HS-27A (cell line): ENCODE data around the gene ATP8B3.

Experiments
- DNase-seq: peaks from one replicate; pipeline ENCODE4 v3.0.0-alpha.2; 2012; ENCODE audit warnings: low read depth, missing footprints

The ATP8B3 gene

DNA sequence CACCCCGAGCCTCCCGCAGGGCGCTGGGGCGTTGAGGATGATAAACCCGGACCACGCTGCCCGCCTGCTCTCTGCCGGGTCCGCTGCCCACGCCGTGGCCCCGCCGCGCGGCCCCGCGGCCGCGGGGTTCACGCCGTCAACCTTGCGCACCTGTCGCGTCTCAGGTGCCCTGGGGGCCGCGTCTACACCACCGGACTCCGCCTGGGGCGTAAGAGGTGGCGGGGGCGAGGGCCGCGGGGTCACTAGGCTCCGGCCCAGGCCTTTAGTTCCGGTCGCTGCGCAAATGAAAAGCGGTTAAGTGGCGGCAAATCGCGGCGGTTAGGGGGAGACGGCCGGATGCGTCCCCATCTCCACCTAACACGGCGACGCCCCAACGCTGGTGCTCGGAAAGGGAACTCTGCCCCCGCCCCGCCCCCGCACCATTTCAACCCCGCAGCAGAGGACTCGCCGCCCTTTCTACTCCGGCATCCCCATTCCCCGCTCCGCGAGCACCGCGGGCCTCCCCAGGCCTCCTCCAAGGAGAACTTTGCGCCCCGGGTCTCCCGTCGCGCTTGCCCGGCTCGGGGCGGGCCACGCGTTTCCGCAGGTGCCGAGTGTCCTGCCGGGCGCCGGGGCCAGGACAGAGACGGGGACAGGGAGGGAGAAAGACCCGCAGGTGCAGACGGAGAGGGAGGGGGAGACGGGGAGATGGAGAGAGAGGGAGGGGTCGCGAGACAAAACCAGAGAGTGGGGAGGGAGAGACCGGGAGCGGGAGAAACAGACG, 54.4 kb downstream of the ATP8B3 start:
- DNase-seq: no peak

DNA sequence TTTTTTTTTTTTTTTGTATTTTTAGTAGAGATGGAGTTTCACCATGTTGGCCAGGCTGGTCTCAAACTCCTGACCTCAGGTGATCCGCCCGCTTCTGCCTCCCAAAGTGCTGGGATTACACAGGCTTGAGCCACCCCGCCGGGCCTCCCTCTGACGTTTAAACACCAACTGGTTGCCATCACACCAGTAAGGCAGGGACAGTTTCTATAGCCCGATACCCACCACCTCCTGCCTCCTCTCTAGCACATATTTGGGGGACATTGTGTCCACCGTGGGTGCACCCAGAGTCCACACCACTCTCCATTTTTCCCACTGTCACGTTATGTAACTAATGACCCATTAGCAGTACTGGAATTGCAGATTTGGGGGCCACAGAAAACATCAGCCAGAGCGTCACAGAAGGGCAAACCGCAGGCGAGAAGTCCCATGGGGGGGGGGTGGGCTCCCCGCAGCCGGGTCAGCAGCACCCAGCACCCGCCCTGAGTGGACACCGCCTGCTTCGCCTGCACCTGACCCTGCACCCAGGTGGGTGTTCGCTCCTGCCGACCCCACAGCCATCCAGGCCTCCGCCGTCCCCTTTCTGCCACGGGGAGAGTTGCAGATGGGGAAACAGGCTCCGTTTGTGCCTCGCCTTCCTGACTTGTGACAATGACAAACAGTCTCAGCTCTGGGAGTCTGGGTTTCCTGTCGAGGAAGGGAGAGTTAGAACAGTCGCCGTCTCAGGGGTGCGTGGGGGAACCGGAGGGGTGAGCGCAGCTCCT, 55.2 kb downstream of the ATP8B3 start:
- DNase-seq: no peak

DNA sequence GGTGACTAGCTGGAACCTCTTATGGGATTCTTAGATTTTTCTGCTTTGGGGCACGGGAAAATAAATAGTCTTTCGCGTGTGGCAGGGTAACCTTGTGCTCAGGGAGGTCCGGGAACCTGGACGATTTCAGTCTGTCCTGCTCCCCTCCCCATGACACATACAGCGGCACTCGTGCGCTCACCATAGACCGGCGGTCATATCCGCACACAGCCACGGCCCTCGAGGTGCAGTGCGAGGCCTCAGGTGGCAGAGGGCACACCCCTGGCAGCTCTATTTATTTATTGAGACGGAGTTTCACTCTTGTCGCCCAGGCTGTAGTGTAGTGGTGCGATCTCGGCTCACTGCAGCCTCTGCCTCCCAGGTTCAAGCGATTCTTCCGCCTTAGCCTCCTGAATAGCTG, 55.8 kb downstream of the ATP8B3 start:
- no peak for DNase-seq

DNA sequence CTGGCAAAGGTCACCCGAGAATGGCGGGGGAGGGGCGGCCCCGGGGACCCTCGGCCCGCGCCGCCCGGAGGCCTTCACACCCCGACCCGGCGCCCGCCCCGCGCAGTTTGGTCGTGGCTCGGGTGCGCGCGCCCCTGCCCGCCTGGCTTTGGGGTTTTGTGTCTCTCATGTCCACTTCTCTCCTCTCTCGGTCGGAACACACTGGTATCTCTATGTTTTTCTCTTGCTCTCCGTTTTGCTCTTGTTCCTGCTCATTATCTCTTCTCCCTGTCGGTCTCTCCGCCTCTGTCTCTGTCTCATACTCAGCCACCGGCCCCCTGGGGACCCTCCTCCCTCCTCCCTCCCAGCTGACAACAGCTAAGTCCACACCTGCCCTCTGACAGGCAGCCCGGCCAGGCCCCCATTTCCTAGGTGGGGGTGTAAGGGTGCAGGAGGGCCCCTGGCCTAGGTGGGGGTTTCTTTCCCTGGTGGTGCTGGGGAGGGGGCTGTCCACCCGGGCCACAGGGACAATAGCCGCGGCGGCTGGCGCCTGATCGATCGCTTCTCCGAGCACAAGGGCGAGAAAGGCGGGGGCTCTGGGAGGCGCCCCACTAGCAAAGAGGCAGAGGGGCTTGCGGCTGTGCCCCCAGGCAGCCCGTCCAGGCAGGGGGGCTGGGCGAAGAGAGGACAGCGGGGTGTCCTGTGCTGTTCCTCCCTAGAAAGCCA, 56.5 kb downstream of the ATP8B3 start:
- no peak for DNase-seq

DNA sequence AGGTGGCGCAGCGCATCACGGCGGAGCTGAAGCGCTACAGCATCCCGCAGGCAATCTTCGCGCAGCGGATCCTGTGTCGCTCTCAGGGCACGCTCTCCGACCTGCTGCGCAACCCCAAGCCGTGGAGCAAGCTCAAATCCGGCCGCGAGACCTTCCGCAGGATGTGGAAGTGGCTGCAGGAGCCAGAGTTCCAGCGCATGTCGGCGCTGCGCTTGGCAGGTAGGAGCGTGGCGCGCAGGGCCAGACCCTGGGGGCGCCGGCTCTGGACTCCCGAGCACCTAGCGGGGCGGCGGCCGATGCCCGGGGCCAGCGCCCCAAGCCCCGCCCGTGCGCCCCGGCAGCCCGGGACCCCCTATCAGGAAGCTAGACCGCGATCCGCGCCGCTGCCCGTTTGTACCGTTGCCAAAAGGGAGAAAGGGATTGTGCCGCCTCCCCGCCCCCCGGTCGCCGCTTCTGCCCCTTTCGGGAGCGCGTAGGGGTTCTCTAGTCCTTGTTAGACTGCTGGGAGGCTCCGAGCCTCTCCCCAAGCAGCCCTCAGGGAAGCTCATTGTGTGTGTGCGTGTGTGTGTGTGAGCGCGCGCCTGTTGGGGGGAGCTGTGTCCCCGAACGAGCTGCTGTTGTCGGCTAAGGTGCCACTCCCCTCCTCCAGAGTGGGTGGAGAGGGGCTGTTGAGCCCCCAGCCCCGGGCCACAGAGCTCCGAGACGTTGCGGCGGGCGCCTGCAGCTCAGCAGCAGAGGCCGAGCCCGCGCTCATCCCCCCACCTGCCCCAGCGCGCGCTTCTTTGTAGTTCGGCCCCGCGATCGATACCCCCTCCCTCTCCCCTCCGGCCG, 57.2 kb downstream of the ATP8B3 start:
- DNase-seq: no peak

DNA sequence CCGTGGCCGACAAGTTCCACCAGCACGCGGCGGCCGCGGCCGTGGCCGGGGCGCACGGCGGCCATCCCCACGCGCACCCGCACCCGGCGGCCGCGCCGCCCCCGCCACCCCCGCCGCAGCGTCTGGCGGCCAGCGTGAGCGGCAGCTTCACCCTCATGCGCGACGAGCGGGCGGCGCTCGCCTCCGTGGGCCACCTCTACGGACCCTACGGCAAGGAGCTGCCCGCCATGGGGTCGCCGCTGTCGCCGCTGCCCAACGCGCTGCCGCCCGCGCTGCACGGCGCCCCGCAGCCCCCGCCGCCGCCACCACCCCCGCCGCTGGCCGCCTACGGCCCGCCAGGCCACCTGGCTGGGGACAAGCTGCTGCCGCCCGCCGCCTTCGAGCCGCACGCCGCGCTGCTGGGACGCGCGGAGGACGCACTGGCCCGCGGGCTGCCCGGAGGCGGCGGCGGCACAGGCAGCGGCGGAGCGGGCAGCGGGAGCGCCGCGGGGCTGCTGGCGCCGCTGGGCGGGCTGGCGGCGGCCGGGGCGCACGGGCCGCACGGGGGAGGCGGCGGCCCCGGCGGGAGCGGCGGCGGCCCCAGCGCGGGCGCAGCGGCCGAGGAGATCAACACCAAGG, 57.9 kb downstream of the ATP8B3 start:
- no peak for DNase-seq

DNA sequence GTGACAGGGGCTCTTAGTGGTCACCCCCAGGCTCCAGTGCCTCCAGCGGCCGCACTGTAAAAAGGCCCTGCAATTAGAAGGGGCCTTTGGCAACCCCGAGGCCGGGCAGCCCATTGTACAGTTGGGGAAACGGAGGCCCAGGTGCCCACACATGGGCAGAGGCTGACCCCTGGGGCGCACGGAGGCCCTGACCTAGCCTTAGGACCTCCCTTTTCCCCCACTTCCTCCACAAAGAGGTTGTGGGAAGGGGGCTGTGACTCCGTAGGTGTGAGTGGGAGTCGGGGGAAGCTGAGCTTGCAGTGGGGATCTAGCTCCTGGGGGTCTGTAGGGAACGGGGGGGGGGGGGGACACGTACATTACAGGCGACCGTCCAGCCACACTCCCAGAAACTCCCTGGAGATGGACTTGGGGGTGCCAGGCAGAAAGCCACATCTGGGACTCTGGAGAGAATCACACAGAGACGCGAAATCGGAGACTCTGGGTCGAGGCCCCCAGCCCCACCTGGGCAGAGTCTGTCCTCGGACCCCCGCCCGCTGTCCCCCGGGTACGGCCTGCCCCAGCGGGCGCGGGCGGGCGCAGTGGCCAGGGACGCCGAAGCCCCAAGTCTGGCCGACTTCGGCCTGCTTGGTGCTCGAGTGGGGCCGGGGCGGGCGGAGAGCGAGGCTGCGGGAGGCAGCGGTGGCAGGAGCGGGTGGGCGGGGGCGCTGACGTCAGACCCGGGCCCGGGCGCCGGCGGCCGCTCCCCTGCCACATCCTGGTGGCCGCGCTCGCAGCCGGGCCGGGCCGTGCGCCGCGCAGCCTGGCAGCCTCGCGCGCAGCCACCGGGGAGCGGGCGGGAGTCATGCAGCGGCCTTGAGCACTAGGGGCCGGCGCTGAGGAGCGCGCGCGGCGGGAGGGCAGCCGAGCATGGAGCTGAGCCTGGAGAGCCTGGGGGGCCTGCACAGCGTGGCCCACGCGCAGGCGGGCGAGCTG, 59.0 kb downstream of the ATP8B3 start, which contains the start of gene ONECUT3:
ONECUT3 (plus strand) TSS at position 750 of the 972 bp plus-strand sequence; CDS start at position 907, 157 bp downstream.
- DNase-seq: no peak

DNA sequence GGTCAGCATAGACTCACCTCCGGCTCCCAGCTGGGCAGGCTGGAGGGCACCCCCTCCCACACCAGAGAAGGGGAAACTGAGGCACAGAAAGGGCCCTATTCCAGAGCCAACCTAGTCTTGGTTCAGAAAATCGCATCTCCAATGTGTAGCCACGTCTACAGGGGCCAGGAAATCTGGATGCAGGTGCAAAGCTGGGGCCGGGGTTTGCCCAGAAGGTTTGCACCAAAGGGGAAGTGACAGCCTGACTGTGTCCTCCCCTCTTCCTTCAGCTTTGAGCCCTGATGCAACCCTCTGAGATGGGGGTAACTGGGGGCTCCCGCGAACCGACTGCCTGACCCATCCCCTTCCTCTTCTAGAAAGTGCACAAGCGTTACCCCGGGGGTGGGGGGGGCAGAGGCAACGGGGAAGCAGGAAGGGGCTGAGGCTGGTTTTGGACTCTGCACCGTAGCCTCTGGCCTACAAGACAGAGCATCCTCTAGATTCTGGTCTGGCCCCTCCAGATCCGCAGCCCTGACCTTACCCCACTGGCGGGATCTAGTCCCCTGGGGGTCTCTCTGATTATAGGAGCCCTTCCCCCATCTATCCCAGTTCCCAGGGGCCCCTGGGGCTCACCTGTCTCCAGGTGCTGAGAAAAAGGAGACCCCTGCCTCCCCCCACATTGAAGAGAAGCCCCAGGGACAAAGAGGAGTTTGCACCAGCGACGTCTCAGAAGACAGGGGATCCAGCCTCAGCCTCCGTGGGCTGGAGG, 59.9 kb downstream of the ATP8B3 start:
- DNase-seq: no peak

DNA sequence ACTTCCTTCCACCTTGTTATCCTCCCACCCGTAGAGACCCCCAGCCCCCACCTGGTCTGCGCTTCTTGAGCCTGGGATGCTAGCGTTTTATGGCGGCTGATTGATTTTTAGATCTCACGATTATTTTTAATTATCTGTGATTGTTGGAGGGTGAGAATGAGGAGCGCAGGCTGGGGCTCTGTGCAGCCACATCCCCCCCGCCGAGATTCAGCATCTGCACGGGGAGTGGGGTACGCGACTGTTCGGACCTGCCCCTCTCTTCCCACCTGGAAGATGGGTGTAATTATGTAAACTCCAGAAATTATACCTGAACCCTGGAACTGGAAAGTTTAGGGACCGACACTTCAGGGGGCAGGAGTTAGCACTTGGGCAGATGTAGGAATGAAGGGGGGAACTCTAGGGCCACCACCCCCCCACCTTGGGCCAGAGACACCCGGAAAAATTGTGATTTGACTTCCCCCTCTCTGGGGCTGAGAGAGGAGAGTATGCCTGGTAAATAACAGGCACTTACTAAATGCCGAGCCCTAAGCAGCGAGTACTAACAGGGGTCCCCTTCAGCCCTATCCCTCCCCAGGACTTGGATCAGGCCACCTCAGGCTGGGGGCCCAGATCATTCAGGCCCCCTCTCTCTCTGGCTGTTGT, 60.6 kb downstream of the ATP8B3 start:
- DNase-seq: no peak

DNA sequence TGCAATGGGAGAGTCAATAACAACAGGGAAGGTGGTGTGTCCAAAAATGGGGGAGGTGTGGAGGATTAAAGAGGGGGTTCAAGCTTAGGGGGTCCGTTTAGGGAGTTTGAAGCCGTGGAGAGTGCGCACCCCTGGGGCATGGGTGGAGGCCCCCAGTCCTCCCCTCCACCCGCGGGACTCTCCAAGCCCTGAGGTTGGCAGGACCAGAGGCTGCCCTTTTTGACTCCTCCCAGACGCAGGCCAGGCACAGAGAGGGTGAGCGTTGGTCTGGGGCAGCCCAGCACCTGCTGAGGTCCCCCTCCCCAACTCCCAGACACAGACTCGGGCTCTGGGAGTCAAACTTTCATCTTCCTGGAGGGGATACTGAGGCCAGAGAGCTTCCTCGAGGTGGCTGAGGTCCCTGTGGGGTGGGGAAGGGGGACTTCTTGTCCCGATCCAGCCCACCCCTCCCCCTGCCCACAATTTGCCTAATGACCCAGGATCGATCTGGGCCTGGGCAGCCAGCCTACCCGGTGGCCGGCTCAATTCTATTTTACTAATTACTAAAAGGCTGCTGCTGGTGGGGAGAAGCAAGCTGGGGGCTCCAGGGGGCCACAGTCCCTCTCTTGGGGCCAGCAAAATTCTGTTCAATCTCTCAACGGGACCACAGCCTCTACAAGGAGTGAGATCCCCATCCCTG, 61.6 kb downstream of the ATP8B3 start:
- no peak for DNase-seq

DNA sequence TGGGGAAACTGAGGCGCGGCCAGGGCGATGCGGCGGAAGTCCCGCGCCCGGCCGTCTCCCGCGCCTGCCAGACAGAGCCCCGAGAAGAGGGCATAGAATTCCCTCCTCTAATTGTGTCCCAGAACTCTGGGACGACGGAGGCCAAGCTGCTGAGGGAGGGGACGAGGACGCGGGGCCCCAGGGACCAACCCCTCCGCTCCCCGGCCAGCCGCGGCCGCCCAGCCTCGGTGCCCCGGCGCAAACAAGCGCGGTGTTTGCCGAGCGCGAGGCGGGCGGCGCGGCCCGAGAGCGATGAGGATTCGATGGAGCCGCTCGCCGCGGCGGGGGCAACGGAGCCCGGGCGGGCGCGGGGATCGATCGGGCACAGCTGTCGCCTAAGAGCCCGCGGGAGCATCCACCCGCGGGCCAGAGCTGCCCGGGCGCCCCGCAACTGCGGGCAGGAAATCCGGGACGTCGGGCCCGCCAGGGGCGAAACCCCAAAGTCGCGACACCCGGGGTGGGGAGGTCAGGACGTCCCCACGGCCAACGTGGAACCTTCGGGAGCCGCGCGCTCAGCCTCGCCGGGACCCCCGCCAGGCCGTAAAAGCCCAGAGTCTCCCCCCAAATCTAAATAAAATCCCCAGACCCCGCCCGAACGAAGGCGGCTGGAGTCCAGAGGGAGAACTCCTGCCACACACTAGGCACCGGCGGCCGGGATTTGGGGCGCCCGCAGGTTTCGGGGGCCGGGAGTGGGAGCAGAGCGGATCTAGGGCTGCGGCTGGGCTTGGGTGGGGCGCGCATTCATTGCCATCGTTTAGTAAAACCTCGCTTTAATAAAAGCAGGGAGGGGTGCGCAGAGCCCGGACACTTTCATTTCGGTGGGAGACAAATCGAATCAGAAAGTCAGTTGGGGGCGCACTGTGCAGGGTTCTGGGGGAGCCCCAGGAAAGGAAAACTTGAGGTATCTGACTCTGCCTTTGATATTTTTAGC, 62.4 kb downstream of the ATP8B3 start:
- DNase-seq: no peak

DNA sequence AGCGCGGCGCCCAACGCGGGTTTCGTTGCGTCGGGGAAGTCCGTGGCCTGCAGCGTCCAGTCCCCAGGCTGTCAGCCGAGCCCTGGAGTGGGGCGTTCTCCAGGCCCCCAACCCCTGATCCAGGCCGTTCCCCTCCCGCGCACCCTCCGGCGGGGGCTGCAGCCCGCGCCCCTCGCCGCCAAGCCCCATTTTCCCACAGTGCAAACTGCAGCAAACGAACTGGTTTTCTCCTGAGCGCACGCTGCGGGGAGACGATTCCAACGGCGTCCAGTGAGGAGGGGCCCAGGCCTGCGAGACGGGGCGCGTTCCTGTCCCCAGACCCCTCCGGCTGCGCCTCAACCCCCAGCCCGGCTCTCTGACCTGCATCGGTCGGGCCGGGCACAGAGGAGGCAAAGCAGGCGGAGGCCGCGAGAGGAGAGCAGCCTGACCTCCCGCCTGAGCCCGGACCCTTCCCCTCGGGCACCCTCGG, 63.2 kb downstream of the ATP8B3 start:
- no peak for DNase-seq

DNA sequence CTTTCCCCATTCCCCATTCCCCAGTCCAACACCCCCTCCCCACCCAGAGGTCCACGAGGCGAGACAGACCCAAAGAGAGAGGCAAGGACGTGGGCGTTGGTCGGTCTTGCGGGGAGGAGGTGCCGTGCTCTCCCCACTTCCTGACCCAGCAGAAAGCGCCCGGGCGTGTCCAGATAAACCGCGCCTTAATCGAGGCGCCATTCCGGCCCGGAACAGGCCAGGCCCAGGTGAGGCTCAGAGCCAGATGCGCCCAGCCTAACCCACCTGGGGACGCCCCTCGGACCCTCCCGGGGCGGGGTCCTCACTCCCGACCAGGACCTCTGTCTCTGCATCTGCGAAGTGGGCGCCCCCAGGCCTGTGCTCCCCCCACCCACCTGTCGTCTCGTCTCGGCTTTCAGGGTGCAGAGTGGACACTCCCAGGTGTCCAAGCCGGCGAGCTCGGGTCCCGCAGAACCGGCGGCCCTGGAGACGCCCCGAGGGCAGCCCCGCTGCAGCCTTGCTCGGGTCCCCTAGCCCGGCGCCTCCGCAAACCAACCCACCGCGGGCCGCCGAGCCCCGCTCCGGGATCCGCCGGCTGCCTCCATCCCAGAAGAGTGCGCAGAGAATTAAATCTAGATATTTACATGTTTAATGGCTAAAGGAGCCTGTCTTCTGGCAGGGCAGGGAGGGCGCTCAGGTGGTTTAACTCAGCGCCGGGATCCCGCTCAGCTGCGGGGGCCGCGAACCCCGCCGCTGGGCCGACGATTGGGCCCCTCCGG, 63.8 kb downstream of the ATP8B3 start:
- no peak for DNase-seq

DNA sequence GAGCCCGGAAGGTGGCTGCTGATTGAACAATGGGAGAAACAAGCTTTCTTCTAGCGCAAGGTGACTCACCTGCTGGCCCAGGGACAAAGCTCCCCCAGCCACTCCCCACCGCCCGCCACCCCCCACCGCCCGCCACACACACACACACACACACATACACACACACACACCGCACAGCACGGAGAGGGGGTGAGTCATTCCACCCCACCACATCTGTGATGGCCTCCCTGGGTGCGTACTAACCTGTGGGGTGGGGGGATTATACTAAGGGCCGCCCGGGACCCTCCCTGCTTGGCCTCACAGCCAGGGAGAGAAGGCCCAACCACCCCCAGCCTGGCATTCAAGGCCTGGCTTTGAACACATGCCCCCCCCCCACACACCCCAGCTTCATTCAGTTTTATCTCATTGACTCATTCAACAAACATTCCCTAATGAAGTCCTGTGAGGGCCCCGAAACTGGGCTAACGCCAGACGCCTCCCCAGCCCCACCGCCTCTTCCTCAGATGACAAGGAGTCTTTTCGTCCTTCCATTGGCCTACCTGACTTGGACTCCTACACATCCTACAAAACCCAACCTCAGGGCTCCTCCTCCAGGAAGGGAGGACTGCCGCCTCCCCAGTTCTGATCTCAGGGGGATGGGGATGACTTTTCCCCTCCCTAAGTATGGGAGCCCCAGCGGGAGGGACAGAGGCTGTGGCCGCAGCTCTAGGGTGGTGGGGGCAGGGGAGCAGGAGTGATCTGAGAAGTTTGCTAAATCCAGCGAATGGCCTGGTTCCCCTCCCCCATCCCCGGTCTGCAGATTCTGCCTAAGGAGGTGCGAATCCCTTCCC, 64.6 kb downstream of the ATP8B3 start:
- DNase-seq: peak; percentile 95
